HepG2 (cell line): ENCODE measurements around the gene PHLDB1.

ENCODE experiments used
- EZH2 ChIP-seq: conservative IDR thresholded peaks from 2 replicates; pipeline ENCODE4 v1.6.1; 2012; ENCODE audit warnings: mild to moderate bottlenecking, low read depth, low read length, moderate library complexity
- FOXM1 ChIP-seq: sonication (generic); formaldehyde crosslinking; IDR thresholded peaks from 2 replicates; pipeline ENCODE4 v1.5.0; 2020; ENCODE audit warnings: missing genetic modification reagents
- JUNB ChIP-seq: sonication (generic); formaldehyde crosslinking; IDR thresholded peaks from 2 replicates; pipeline ENCODE4 v1.8.0; 2022; ENCODE audit warnings: missing genetic modification reagents, mild to moderate bottlenecking, borderline replicate concordance
- KLF6 ChIP-seq: IDR thresholded peaks from 2 replicates; pipeline ENCODE4 v1.8.0; 2016; ENCODE audit warnings: missing biosample characterization, missing genetic modification reagents
- MAFK ChIP-seq, 2 experiments: IDR thresholded peaks in 1 of 2; conservative IDR thresholded peaks in 1 of 2; 2 replicates each; pipeline ENCODE4 v1.6.1; 2011; ENCODE audit warnings: improper control_type of control experiment in 2 of 2, low read length in 2 of 2
- MZF1 ChIP-seq: sonication (generic); formaldehyde crosslinking; IDR thresholded peaks from 2 replicates; pipeline ENCODE4 v1.8.1; 2023; ENCODE audit warnings: mild to moderate bottlenecking, missing genetic modification reagents, borderline replicate concordance
- NRL ChIP-seq: sonication (generic); formaldehyde crosslinking; IDR thresholded peaks from 2 replicates; pipeline ENCODE4 v1.5.0; 2020; ENCODE audit warnings: missing genetic modification reagents, mild to moderate bottlenecking, moderate library complexity, borderline replicate concordance
- POLR2A ChIP-seq, 2 experiments: IDR thresholded peaks; 2 replicates each; pipeline ENCODE4 v1.6.1; 2011; ENCODE audit warnings: low read depth in 2 of 2, low read length in 2 of 2, mild to moderate bottlenecking in 1 of 2, moderate library complexity in 1 of 2; ENCODE audit not compliant: insufficient read depth in 1 of 2
- POLR2AphosphoS5 ChIP-seq: IDR thresholded peaks from 2 replicates; pipeline ENCODE4 v1.6.1; 2012; ENCODE audit warnings: low read depth, low read length
- ZBTB42 ChIP-seq: sonication (generic); formaldehyde crosslinking; IDR thresholded peaks from 2 replicates; pipeline ENCODE4 v1.5.0; 2020; ENCODE audit warnings: mild to moderate bottlenecking, missing genetic modification reagents
- TF ChIP-seq, protein P1 (sequence below): sonication (generic); formaldehyde crosslinking; IDR thresholded peaks from 2 replicates; pipeline ENCODE4 v1.5.0; 2020; ENCODE audit warnings: mild to moderate bottlenecking, missing genetic modification reagents, moderate library complexity

DNA sequence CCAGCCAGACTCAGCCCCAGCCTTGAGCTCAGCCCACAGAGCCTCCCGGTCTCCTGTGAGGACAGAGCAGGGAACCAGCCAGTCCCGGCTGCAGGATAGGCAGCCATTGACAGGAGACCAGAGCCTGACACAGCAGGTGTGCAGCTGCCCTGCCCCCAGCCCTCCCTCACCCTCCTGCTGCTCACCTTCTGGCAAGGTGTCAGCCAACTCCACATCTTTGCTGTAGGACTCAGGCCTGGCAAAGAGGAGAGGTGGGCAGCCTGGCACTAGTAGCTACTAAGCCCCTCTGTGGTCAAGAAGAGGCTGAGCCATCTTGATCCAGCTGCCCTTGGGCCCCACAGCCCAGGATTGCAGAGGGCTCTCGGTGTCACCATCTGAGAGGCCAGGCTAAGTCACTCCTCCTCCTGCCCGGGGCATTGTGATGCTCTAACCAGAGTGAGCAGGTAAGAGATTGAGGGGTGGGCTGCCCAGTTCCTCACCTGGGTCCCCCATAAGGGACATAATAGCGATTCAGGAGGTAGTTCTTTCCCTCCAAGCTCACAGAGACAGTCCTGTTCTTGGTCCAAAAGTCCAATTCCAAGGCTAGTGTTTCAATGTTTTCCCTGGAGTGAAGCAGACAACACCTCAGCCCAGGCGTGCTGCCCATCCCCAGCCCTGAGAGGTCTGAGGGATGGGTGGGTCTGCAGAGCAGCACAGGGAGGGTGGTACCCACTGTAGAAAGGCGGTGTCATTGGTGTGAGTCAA, 53.4 kb downstream of the PHLDB1 start:
- TF ChIP-seq MAFK (conservative IDR thresholded peaks at IDR 0.05 in 1 of 2, IDR thresholded peaks at IDR 0.05 in 1 of 2; ENCODE audit: low read length in 2 of 2) (no peak), JUNB (CRISPR knock-in tag) (no peak), KLF6 (CRISPR knock-in tag) (no peak), POLR2AphosphoS5 (no peak), EZH2 (no peak), FOXM1 (no peak), ZBTB42 (no peak), POLR2A (IDR thresholded peaks at IDR 0.05; ENCODE audit: insufficient read depth in 1 of 2, low read depth in 2 of 2, low read length in 2 of 2) (no peak), NRL (CRISPR knock-in tag) (no peak), MZF1 (no peak)
- TF ChIP-seq, protein P1, sequence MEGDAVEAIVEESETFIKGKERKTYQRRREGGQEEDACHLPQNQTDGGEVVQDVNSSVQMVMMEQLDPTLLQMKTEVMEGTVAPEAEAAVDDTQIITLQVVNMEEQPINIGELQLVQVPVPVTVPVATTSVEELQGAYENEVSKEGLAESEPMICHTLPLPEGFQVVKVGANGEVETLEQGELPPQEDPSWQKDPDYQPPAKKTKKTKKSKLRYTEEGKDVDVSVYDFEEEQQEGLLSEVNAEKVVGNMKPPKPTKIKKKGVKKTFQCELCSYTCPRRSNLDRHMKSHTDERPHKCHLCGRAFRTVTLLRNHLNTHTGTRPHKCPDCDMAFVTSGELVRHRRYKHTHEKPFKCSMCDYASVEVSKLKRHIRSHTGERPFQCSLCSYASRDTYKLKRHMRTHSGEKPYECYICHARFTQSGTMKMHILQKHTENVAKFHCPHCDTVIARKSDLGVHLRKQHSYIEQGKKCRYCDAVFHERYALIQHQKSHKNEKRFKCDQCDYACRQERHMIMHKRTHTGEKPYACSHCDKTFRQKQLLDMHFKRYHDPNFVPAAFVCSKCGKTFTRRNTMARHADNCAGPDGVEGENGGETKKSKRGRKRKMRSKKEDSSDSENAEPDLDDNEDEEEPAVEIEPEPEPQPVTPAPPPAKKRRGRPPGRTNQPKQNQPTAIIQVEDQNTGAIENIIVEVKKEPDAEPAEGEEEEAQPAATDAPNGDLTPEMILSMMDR, result 0 out of 2 replicates have a peak, but pooled peaks have one; percentile 1
